Activated gamma-delta T cell treated with anti-CD3 and anti-CD28 coated beads, Interleukin-2, amount 50 U/mL, for 16 hours (primary cell): Measurements from ENCODE around the gene RPH3AL.
"Not testable (repeated sequence)": the region's sequence is repeated elsewhere in the genome, so short reads cannot be mapped to it uniquely, and the experiment has no call there.

Source experiments
- DNase-seq: peaks from one replicate; pipeline ENCODE4 v3.0.0-alpha.2; 2020; ENCODE audit warnings: low read depth

The RPH3AL gene

DNA sequence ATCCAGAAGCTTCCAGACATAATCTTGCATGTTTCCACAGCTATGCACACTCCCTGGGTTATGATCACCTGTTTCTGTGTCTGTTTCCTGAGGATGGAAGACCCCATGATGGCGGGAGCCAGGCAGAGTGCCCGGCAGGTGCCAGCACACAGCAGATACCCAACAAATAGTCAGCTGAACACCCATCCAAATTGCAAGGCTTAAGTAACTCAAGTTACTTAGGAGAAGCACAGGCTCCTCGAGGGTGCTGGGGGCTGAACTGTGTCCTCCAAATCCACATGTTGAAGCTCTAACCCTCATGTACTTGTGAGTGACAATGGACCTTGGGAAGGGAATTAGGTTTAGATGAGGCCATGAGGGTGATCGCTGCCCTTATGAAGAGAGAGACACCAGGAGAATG, 91.7 kb downstream of the RPH3AL start:
- DNase-seq: no peak

DNA sequence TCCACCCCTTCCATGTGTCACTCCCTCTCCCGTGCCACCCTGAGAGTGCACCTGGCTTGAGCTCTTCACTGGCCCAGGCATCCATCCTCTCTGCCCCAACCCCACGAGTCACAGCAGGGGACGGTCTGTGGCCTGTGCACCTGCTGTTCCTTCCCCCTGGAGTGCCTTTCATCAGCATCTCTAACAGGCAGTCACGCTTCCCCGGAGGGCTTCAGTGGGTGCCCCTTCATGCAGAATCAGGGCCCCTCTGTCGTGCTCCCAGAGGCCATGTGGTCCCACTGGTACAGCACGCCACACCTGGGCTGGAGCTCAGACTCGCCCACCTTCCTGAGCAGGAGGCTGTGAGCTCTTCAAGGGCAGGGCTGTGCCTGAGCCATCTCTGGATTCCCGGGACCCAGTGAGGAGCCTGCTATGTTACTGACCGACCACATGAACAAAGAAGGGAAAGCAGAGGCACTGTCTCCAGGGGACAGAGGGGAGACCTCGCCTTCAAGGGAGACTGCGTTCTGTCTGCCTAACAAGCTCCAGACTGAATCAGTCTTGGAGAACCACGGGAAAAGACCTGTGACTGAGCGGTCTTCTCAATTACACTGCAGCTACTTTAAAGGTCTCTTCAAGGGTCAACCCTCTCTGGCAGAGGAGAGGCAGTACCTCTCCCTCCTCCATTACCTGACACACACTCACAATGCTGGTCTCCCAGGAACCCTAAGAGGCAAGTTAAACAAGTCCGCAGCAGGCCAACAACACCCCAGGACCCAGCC, 92.4 kb downstream of the RPH3AL start:
- no peak for DNase-seq

DNA sequence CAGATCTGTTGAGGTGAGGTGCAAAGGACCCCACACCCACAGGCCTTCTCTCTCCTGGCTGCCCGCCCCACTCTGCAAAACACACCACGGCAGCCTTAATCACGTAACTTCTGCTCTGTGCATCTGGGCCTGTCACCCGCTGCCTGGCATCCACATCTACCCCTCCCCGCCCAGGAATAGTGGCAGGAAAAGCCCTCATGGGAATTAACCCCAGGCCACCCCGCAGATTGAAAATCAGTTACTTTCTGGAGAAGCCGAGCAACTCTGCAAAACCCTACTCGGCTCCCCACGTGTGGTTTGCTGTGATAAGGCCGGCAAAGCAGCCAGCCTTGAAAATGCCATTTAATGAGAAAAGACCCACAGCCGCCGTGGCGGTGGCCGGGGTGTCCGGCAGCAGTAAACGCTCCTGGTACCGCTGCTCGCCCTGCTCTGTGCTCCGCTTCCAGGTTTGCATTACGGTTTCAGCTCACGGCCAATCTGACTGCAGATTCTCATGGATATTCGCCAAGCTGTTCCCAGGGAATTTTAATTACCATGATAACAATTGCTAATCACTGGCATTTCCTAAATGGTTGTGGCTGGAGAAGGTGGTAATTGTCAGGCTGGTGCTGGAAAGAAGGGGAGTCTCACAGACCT, 93.1 kb downstream of the RPH3AL start:
- DNase-seq: no peak

DNA sequence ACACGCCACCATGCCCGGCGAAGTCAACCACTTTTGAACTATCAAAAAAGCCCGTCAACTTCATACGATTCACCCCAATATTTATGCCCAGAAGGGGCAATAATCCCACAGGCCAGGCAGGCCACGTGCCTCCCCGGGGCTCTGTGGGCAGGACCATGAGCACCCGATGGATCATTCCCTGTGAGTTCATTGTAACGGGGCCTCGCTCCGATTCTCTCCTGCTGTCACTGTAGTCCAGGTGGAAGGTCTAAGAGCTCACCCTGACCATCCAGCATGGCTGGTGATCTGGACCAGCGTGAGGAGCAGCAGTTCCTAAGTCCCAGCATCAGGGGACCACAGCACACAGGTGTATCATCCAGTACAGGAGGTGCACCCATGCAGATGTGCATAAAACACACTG, 93.7 kb downstream of the RPH3AL start:
- DNase-seq: no peak

DNA sequence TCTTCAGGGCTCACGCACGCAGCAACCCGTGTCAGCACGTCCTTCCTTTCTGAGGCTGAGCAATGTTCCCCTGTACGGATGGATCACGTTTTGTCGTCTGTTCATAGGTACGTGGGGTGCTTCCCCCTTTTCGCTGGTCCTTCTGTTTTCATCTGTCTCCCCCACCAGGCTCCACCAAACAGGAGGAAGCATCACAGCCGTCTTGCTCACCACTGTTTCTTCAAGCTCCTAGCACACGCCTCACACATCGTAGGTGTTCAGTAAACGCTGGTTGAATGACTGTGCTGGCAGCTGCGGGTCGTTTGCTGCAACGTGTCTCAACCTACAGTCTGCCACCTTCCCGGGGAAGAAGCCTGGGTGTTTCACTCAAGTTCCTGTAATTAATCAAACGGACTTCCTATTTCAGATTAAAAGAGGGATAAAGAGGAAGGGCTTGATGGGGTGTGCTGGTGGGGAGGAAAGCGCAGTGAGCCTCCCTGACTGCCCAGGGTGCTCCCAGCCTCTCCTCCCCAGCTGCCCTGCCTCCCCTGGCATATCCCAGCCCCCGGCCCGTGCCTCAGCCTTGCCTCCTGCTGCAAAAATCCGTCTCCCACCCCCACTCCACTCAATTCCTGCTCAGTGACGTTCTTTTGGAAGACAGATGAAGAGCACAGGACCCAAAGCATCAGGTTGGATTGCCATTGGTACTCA, 94.4 kb downstream of the RPH3AL start:
- no peak for DNase-seq

DNA sequence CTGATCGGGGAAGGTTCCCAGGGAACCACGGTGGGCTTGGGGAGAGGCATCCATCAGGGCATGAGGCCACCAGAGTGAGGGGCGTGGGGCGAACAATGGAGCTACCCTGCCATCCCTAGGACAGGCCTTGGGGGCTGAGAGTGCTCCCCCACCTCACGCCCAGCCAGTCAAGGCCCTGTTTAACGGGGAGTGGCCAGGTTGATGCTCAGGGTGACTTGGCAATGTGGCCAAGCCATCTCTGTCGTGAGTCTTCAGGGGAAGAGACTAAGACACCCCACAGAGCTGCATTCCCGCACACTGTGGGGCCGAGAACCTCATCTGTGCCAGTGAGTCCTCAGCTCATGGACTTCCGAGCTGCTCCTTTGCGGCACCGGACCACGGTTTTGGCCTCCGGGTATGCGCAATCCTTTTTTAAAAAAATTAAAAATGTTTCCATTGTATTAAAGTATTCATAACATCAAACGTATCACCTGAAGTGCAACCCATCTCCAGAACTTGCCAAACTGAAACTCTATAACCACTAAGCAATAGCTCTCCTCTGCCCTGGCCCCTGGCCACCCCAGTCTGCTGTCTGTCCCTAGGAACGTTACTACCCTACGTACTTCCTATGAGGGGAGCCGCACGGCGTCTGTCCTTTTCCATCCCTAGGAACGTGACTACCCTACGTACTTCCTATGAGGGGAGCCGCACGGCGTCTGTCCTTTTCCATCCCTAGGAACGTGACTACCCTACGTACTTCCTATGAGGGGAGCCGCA, 99.3 kb downstream of the RPH3AL start:
- DNase-seq: no peak

DNA sequence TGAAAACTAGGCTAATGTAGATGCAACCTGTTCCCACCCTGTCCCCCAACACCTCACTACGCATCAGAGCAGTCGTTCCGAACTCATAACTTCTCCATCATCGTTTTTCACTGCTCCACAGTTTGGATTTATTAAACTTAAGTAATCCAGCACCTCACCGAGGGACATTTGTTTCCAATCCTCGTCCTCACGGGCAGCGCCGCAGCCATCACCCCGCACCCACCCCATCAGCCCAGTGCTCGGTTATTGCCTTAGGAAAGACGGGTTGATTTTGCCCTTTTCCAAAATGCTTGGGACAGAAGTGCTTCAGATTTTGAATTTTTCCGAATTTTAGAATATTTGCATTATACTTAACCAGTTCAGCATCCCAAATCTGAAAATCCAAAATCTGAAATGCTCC, 100.2 kb downstream of the RPH3AL start:
- DNase-seq: no peak

DNA sequence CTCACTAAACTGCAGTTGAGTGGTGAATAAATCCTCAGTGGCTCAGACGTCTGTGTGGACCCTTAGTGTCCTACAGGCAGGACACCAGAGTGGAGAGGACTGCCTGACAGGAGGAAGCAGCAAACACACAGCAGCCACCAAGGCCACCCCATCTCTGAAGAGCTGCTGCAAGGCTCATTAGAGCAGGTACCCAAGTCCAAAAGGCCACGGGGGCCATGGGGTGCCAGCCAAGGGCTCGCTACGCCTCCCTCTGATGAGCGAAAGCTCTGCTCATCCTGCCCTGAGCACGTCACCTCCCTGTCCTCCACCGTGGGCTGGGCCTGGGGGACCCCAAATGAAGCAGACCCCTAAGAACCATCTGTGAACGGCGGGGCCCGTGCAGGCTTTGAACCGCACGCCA, 101.1 kb downstream of the RPH3AL start:
- DNase-seq: no peak

DNA sequence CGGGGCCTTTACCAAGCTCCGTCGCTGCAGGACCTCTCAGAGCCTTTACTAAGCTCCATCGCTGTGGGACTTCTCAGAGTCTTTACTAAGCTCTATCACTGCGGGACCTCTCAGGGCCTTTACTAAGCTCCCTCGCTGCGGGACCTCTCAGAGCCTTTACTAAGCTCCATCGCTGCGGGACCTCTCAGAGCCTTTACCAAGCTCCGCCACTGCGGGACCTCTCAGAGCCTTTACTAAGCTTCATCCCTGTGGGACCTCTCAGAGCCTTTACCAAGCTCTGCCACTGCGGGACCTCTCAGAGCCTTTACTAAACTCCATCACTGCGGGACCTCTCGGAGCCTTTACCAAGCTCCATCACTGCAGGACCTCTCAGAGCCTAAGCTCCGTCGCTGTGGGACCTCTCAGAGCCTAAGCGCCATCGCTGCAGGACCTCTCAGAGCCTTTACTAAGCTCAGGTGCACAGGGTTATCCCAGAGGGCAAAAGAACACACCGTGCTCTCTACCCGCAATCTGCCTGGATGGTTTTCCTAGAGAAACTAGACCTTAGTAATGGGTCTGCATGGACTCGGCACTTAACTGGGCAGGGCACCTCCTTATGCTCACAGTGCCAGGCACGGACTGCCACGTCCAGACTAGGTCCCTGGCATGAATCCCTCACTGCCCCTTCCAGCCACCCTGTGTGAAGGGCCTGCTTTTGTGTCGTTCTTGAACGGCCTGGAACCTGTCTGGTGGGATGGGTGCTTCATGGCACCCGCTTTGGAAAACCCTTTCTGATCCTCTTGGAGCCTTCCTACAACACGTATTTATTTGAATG, 101.9 kb downstream of the RPH3AL start:
- no peak for DNase-seq

DNA sequence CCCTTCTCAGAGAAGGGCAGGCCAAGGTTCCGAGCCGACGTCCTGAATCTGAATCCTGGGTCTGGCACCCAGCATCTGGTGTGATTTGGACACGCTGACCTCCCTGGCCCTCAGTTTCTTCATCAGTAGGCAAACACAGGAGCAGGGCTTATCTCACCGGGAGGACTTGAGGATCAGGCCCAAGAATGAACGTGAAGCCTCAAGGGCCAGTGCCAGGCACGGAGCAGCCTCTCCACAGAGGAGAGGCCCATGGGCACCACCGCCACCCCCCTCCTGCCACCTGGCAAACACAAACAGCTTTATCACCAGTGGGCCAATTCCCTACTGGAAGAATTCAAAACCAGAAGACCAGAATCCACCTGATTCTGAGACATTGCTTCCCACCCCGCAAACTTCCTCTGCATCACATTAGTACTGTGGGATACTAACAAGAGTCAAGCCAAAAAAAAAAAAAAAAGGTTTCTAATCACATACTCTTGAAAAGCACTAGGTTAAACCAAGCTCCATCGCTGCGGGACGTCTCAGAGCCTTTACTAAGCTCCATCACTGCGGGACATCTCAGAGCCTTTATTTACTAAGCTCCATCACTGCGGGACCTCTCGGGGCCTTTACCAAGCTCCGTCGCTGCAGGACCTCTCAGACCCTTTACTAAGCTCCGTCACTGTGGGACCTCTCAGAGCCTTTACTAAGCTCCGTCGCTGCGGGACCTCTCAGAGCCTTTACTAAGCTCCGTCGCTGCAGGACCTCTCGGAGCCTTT, 103.2 kb downstream of the RPH3AL start:
- DNase-seq: no peak

DNA sequence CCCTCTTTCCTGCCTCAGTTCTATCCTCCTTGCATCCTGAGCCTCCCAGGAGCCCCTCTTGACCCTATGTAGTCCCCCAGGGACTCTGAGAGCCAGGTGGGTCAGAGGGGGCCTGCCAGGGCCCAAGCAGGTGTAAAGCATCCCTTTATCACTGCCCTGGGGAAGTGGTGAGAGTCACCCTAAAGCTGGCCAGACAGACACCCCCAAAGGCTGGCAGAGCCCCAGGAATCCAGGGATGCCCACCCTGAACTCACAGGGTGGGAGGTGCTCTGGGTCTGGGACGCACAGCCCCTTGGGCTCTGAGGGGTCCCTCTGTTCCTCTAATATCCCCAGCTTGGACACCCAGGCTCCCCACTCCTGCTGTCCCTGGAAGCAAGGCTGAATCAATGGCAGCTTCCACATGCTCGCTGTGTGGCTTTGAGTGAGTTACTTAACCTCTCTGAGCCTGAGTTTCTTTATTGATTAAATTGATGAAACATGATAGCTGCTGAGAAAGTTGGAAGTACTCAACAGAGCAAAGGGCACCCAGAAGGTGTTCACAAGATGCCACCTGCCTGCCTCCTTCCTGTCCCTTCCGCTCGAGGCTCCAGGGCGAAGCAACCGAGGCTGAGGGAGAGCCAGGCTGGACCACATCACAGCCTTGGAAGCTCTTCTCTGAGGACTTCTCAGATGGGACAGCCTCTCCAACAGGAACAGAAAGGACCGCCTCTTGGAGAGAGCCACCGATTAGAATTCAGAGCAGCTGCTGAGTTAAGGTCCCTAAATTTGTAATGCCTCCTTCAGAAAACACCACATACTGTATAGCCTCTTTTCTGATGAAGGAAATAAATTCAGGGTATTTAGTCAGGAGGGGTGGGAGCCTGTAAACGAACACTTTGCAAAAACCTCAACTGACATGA, 104.0 kb downstream of the RPH3AL start:
- no peak for DNase-seq

DNA sequence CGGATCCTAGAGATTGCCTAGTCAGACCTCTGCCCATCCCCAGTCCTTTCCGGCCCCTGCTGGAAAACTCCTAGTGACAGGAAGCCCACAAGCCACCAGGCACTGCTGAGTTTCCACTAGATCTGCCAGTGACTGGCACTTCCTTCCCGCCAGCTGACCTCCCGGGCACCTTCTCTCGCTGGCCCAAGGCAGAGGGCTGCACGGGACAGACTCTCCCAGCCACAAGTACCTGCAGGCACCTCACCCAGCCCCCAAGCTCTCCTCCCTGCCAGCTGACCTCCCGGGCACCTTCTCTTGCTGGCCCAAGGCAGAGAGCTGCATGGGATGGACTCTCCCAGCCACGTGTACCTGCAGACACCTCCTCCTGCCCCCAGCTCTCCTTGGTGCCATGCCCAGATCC, 104.8 kb downstream of the RPH3AL start:
- DNase-seq: no peak

DNA sequence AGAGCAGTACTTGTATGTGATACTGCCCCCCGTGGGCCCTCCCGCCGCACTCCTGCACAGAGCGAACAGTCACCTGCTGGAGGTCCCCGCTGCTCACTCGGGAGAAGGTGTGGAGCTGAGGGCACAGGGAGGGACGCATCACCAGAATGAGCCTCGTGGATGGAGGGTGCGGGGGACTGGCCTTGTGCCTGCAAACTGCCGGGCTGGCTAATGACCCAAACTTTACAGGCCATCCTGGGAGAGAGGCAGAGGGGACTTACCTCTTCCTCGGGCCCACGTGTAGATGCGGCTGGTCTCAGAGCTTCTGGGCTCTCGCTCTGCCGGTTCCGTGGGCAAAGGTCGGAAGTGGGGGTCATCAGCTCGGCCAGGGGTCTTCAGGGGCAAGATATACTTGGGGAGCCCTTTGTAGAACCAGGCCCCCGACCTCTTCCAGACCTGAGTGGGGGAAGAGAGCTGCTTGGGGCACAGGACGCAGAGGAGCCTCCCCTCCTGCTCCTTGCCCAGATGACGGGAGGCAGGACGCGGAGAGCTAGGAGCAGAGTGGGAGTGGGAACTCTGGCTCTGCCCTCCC, 105.7 kb downstream of the RPH3AL start:
- DNase-seq: no peak

DNA sequence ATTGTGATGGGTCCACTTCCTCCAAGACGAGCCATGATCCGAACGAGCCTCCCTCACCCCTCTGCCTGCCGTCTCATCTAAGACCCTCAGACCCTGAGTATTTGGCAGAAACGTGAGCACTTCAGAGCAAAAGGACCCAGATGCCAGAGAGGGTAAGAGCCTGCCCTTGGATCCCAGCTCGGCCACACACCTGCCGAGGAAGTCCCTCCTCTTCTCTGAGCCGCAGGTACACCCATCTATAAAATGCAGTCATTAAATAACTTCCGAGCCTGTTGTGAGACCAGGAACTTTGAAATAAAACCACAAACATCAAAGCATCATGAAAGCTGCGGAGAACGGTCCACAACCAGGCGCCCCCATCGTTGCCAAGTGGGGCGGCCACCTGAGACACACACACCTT, 106.4 kb downstream of the RPH3AL start:
- no peak for DNase-seq

DNA sequence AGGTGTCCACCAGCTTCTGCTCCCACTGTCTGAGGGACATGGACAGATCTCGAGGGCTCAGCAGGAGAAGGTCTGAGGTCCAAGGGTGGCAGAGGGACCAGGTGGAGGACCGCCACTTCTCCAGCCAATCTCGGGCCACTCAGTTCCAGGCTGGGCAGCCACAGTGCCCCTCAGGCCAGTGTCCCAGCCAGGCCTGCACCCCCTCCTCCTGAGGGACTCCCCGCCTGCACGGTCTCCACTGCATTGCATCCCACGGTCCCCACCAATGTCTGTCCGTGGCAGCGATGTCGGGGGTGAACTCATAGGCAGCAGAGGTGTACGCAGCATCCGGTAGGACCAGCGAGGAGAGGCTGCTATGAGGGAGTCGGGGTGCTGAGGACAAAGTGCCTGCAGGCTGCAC, 107.0 kb downstream of the RPH3AL start:
- DNase-seq: no peak

DNA sequence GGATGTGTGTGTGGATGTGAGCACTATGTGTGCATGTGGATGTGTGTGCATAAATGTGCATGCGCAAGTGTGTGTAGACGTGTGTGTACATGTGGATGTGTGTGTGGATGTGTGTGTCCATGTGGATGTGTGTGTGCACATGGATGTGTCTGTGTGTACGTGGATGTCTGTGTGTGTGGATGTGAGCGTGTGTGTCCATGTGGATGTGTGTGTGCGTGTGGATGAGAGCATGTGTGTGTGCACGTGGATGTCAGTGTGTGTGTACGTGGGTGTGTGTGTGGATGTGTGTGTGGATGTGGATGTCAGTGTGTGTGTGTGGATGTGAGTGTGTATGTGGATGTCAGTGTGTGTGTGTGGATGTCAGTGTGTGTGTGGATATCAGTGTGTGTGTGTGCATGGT, 107.6 kb downstream of the RPH3AL start:
- no peak for DNase-seq

DNA sequence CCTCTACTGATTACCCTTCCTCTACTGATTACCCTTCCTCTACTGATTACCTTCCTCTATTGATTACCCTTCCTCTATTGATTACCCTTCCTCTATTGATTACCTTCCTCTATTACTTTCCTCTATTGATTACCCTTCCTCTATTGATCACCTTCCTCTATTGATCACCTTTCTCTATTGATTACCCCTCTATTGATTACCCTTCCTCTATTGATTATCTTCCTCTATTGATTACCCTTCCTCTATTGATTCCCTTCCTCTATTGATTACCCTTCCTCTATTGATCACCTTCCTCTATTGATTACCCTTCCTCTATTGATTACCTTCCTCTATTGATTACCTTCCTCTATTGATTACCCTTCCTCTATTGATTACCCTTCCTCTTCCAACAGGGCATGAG, 108.7 kb downstream of the RPH3AL start:
- not testable (repeated sequence) for DNase-seq

DNA sequence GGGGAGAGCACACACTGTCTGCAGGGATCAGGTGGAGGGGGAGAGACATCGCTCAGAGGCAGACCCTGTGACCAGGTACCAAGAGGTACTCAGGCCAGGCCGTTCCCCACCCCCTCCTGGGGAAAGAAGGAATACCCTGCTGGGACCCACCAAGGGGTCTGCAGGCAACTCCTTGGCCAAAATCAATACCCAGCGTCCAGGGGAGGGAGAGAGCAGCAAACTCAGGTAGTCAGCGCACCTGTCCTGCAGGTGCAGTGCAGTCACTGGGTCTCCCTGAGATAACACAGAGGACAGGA, 113.7 kb downstream of the RPH3AL start:
- no peak for DNase-seq

DNA sequence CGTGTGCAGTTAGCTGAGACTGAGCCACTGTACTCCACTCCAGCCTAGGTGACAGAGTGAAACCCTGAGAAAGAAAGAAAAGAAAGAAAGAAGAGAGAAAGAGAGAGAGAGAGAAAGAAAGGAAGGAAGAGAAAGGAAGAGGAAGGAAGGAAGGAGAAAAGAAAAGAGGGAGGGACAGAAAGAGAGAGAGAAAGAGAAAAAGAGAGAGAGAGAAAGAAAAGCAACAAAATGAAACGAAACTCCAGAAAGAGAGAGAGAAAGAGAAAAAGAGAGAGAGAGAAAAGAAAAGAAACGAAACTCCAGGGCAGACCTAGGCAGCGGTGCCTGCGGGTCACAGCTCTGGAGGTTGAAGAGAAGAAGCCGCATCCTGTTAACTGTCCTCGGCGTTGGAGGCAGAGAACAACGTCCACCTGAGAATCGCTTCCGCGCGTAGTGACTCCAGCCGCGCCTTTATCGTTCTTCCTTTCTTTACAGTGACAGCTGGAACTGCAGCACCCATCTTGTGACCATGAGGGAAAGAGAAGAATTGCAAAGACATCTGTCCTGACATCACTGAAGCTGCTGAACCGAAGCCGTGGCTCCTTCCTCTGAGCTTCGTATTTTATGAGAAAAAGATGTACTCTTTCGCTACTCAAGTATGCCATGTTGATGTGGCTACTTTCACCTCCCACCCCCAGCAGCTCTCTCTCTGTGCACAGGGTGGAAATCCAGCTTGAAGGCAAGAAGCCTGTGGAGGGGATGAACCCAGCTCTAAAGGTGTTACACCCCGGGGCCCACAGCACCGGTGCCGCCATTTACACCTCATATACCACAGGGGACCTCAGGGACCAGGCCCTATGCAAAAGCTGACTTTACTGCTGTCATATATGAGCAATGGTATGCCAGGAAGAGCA, 114.3 kb downstream of the RPH3AL start:
- DNase-seq: no peak
